SK-N-SH treated with all-trans-retinoic acid at 6 μM for 48 hours (cell line): Measurements from ENCODE around the gene DNHD1.

Experiments
- ATAC-seq: fragments of 200-7000 bp; cut with Tn5 transposase; 3 replicates; pipeline ENCODE4 v1.9.1; 2020; ENCODE audit warnings: mild to moderate bottlenecking, moderate library complexity
- ARNTL ChIP-seq: fragments of 450-650 bp; formaldehyde crosslinking; IDR thresholded peaks from 2 replicates; pipeline ENCODE4 v1.5.0; 2020; ENCODE audit warnings: low read depth, mild to moderate bottlenecking, moderate library complexity, borderline replicate concordance
- BACH2 ChIP-seq: fragments of 250-450 bp; sonication (Bioruptor Pico); IDR thresholded peaks from 2 replicates; pipeline ENCODE4 v1.9.0; 2021; ENCODE audit warnings: mild to moderate bottlenecking, borderline replicate concordance
- CREB5 ChIP-seq: fragments of 250-450 bp; sonication (Bioruptor Pico); IDR thresholded peaks from 2 replicates; pipeline ENCODE4 v1.5.1; 2020; ENCODE audit warnings: low read depth, mild to moderate bottlenecking, moderate library complexity
- CSDC2 ChIP-seq: fragments of 250-450 bp; sonication (Bioruptor Pico); IDR thresholded peaks from 2 replicates; pipeline ENCODE4 v1.5.0; 2020; ENCODE audit warnings: mild to moderate bottlenecking, moderate library complexity
- CSRNP3 ChIP-seq: fragments of 250-450 bp; sonication (Bioruptor Pico); IDR thresholded peaks from 2 replicates; pipeline ENCODE4 v1.5.1; 2021; ENCODE audit warnings: mild to moderate bottlenecking, moderate library complexity
- ESRRG ChIP-seq: fragments of 250-450 bp; sonication (Bioruptor Pico); IDR thresholded peaks from 2 replicates; pipeline ENCODE4 v1.6.1; 2021; ENCODE audit warnings: mild to moderate bottlenecking
- GLIS3 ChIP-seq: fragments of 250-450 bp; sonication (Bioruptor Pico); IDR thresholded peaks from 2 replicates; pipeline ENCODE4 v1.5.0; 2020; ENCODE audit warnings: mild to moderate bottlenecking, moderate library complexity
- ISL1 ChIP-seq: fragments of 250-450 bp; sonication (Bioruptor Pico); IDR thresholded peaks from 2 replicates; pipeline ENCODE4 v2.1.2; 2022; ENCODE audit warnings: mild to moderate bottlenecking, moderate library complexity
- OSR1 ChIP-seq: fragments of 250-450 bp; sonication (Bioruptor Pico); IDR thresholded peaks from 2 replicates; pipeline ENCODE4 v1.8.0; 2022; ENCODE audit warnings: moderate library complexity, mild to moderate bottlenecking, inconsistent platforms
- PATZ1 ChIP-seq: fragments of 250-450 bp; sonication (Bioruptor Pico); IDR thresholded peaks from 2 replicates; pipeline ENCODE4 v1.8.0; 2020; ENCODE audit warnings: mild to moderate bottlenecking, moderate library complexity, borderline replicate concordance
- PPARA ChIP-seq: fragments of 250-450 bp; sonication (Bioruptor Pico); IDR thresholded peaks from 2 replicates; pipeline ENCODE4 v1.5.0; 2020; ENCODE audit warnings: mild to moderate bottlenecking, borderline replicate concordance
- RARB ChIP-seq: fragments of 250-450 bp; sonication (Bioruptor Pico); IDR thresholded peaks from 2 replicates; pipeline ENCODE4 v1.8.0; 2021; ENCODE audit warnings: mild to moderate bottlenecking, moderate library complexity
- SNAI2 ChIP-seq: fragments of 250-450 bp; sonication (Bioruptor Pico); IDR thresholded peaks from 2 replicates; pipeline ENCODE4 v1.5.0; 2020; ENCODE audit warnings: mild to moderate bottlenecking, moderate library complexity
- TCF4 ChIP-seq: fragments of 250-450 bp; sonication (Bioruptor Pico); IDR thresholded peaks from 2 replicates; pipeline ENCODE4 v1.8.0; 2021; ENCODE audit warnings: mild to moderate bottlenecking, moderate library complexity, borderline replicate concordance
- TOX ChIP-seq: fragments of 250-450 bp; sonication (Bioruptor Pico); IDR thresholded peaks from 2 replicates; pipeline ENCODE4 v1.8.0; 2021; ENCODE audit warnings: mild to moderate bottlenecking, moderate library complexity, borderline replicate concordance
- TSHZ2 ChIP-seq: fragments of 250-450 bp; sonication (Bioruptor Pico); IDR thresholded peaks from 2 replicates; pipeline ENCODE4 v1.5.0; 2020; ENCODE audit warnings: mild to moderate bottlenecking, moderate library complexity
- ZC3H10 ChIP-seq: fragments of 250-450 bp; sonication (Bioruptor Pico); IDR thresholded peaks from 2 replicates; pipeline ENCODE4 v1.5.1; 2021; ENCODE audit warnings: mild to moderate bottlenecking, moderate library complexity
- ZFP3 ChIP-seq: fragments of 250-450 bp; sonication (Bioruptor Pico); IDR thresholded peaks from 2 replicates; pipeline ENCODE4 v1.5.0; 2020; ENCODE audit warnings: mild to moderate bottlenecking, moderate library complexity
- ZFP30 ChIP-seq: fragments of 450-650 bp; formaldehyde crosslinking; IDR thresholded peaks from 2 replicates; pipeline ENCODE4 v1.5.0; 2022; ENCODE audit warnings: mild to moderate bottlenecking, moderate library complexity
- ZNF565 ChIP-seq: fragments of 450-650 bp; formaldehyde crosslinking; conservative IDR thresholded peaks from 2 replicates; pipeline ENCODE4 v1.5.0; 2020; ENCODE audit warnings: low read depth, mild to moderate bottlenecking, moderate library complexity
- ZNF70 ChIP-seq: fragments of 450-650 bp; formaldehyde crosslinking; IDR thresholded peaks from 2 replicates; pipeline ENCODE4 v1.5.0; 2020; ENCODE audit warnings: mild to moderate bottlenecking, moderate library complexity
- ZNF8 ChIP-seq: fragments of 450-650 bp; formaldehyde crosslinking; IDR thresholded peaks from 2 replicates; pipeline ENCODE4 v1.5.0; 2020; ENCODE audit warnings: mild to moderate bottlenecking, moderate library complexity

The DNHD1 gene

GRCh38 chr11:6483015-6483414, 14.1 kb upstream of the DNHD1 start:
- no peak for ATAC-seq
- TF ChIP-seq CREB5 (no peak), BACH2 (CRISPR knock-in tag) (no peak), GLIS3 (no peak), TSHZ2 (no peak), ESRRG (CRISPR knock-in tag) (no peak), ZC3H10 (CRISPR knock-in tag) (no peak), TOX (no peak), ISL1 (no peak), CSDC2 (CRISPR knock-in tag) (no peak), ZFP3 (CRISPR knock-in tag) (no peak), ZNF70 (CRISPR knock-in tag) (no peak), ARNTL (CRISPR knock-in tag) (no peak), ZNF8 (CRISPR knock-in tag) (no peak), PATZ1 (CRISPR knock-in tag) (no peak), RARB (no peak), TCF4 (CRISPR knock-in tag) (no peak), SNAI2 (CRISPR knock-in tag) (no peak), ZNF565 (CRISPR knock-in tag) (no peak), ZFP30 (CRISPR knock-in tag) (no peak), PPARA (CRISPR knock-in tag) (no peak)

- no peak for ATAC-seq
- no peak for TF ChIP-seq PATZ1 (CRISPR knock-in tag)
- no peak for TF ChIP-seq TSHZ2
- no peak for TF ChIP-seq ZFP3 (CRISPR knock-in tag)
- no peak for TF ChIP-seq PPARA (CRISPR knock-in tag)
- TF ChIP-seq ZNF565 (CRISPR knock-in tag): no peak
- no peak for TF ChIP-seq TOX
- no peak for TF ChIP-seq CSRNP3 (CRISPR knock-in tag)
- TF ChIP-seq GLIS3: no peak
- TF ChIP-seq ZNF8 (CRISPR knock-in tag): no peak
- no peak for TF ChIP-seq OSR1 (CRISPR knock-in tag)
These were observed 11.4 kb upstream of the DNHD1 start for GRCh38 chr11:6485661-6486060.
